HEK293 (cell line): ENCODE results near the gene CEP44.

Experiments
- CTCF ChIA-PET: fragments of 350-600 bp; formaldehyde crosslinking; extraction: SDS; loops from one replicate; lab custom pipeline; 2021; ENCODE audit warnings: antibody characterized with exemption; lab: Yijun Ruan, JAX
- POLR2A ChIA-PET: fragments of 300-600 bp; formaldehyde crosslinking; extraction: SDS; loops from one replicate; lab custom pipeline; 2020; ENCODE audit warnings: antibody characterized with exemption, inconsistent platforms; lab: Yijun Ruan, JAX
- H3K27ac ChIP-seq: fragments of 200-500 bp; sonication (Bioruptor generic); 2 replicates; pipeline ENCODE4 v1.5.1; 2014; ENCODE audit warnings: low read depth, low read length, control low read depth, inconsistent platforms; ENCODE audit errors: extremely low read depth
- H3K36me3 ChIP-seq, 2 experiments: fragments of 200-500 bp in 1 of 2; sonication (Bioruptor generic) in 1 of 2; 1 replicate in 1 of 2; 2 replicates in 1 of 2; pipeline ENCODE4 v1.5.1; 2014 to 2017; ENCODE audit warnings: inconsistent platforms in 2 of 2, low read length in 2 of 2; ENCODE audit not compliant: control insufficient read depth in 2 of 2, insufficient read depth in 1 of 2
- H3K4me1 ChIP-seq: fragments of 200-500 bp; sonication (Bioruptor generic); 2 replicates; pipeline ENCODE4 v1.5.1; 2014; ENCODE audit warnings: mild to moderate bottlenecking, low read length, inconsistent platforms; ENCODE audit not compliant: control insufficient read depth, insufficient read depth
- H3K4me3 ChIP-seq: 2 replicates; pipeline ENCODE4 v1.5.1; 2011; ENCODE audit warnings: low read depth, mild to moderate bottlenecking, control low read depth, low read length, moderate library complexity
- H3K9me3 ChIP-seq: fragments of 200-500 bp; sonication (Bioruptor generic); 2 replicates; pipeline ENCODE4 v1.5.1; 2014; ENCODE audit warnings: low read depth, low read length, inconsistent platforms; ENCODE audit not compliant: control insufficient read depth, insufficient read depth
- ATF2 ChIP-seq: fragments of 450-650 bp; formaldehyde crosslinking; IDR thresholded peaks from 2 replicates; pipeline ENCODE4 v1.5.1; 2016; ENCODE audit warnings: missing biosample characterization, missing genetic modification characterization, low read depth
- CTCF ChIP-seq: fragments of 450-650 bp; formaldehyde crosslinking; IDR thresholded peaks from 2 replicates; pipeline ENCODE4 v1.5.1; 2016; ENCODE audit warnings: missing biosample characterization, missing genetic modification characterization
- EGR2 ChIP-seq: fragments of 450-650 bp; formaldehyde crosslinking; IDR thresholded peaks from 2 replicates; pipeline ENCODE4 v1.5.1; 2016; ENCODE audit warnings: low read depth, missing biosample characterization, missing genetic modification characterization
- GLI2 ChIP-seq: fragments of 450-650 bp; formaldehyde crosslinking; IDR thresholded peaks from 2 replicates; pipeline ENCODE4; 2017; ENCODE audit warnings: missing biosample characterization, missing genetic modification characterization, low read depth, borderline replicate concordance
- GLI4 ChIP-seq: fragments of 450-650 bp; formaldehyde crosslinking; IDR thresholded peaks from 2 replicates; pipeline ENCODE4 v1.5.1; 2016; ENCODE audit warnings: missing biosample characterization, missing genetic modification characterization
- KLF1 ChIP-seq: fragments of 450-650 bp; formaldehyde crosslinking; IDR thresholded peaks from 2 replicates; pipeline ENCODE4 v1.5.1; 2016; ENCODE audit warnings: missing biosample characterization, missing genetic modification characterization
- KLF10 ChIP-seq: fragments of 450-650 bp; IDR thresholded peaks from 2 replicates; pipeline ENCODE4 v1.5.1; 2018; ENCODE audit warnings: missing biosample characterization, mild to moderate bottlenecking, missing genetic modification characterization
- KLF17 ChIP-seq: fragments of 450-650 bp; formaldehyde crosslinking; IDR thresholded peaks from 2 replicates; pipeline ENCODE4 v1.5.1; 2016; ENCODE audit warnings: missing biosample characterization, missing genetic modification characterization
- OSR2 ChIP-seq: fragments of 450-650 bp; formaldehyde crosslinking; IDR thresholded peaks from 2 replicates; pipeline ENCODE4 v1.5.1; 2016; ENCODE audit warnings: missing biosample characterization, missing genetic modification characterization
- ZBTB21 ChIP-seq: fragments of 450-650 bp; formaldehyde crosslinking; IDR thresholded peaks from 2 replicates; pipeline ENCODE4 v1.5.1; 2017; ENCODE audit warnings: missing biosample characterization, missing genetic modification characterization
- ZBTB6 ChIP-seq: fragments of 450-650 bp; formaldehyde crosslinking; IDR thresholded peaks from 2 replicates; pipeline ENCODE4 v1.5.1; 2017; ENCODE audit warnings: missing biosample characterization, missing genetic modification characterization
- ZBTB8A ChIP-seq: fragments of 450-650 bp; formaldehyde crosslinking; IDR thresholded peaks from 2 replicates; pipeline ENCODE4 v1.5.1; 2016; ENCODE audit warnings: missing biosample characterization, missing genetic modification characterization
- ZNF146 ChIP-seq: fragments of 450-650 bp; formaldehyde crosslinking; IDR thresholded peaks from 2 replicates; pipeline ENCODE4 v1.5.1; 2016; ENCODE audit warnings: missing biosample characterization, missing genetic modification characterization
- ZNF2 ChIP-seq: fragments of 450-650 bp; formaldehyde crosslinking; IDR thresholded peaks from 2 replicates; pipeline ENCODE4 v1.5.1; 2016; ENCODE audit warnings: missing biosample characterization, missing genetic modification characterization
- ZNF292 ChIP-seq: fragments of 450-650 bp; formaldehyde crosslinking; IDR thresholded peaks from 2 replicates; pipeline ENCODE4 v1.5.1; 2016; ENCODE audit warnings: low read depth, missing biosample characterization, missing genetic modification characterization, borderline replicate concordance
- ZNF433 ChIP-seq: fragments of 450-650 bp; formaldehyde crosslinking; IDR thresholded peaks from 2 replicates; pipeline ENCODE4 v1.5.1; 2016; ENCODE audit warnings: missing biosample characterization, missing genetic modification characterization, low read depth
- ZNF473 ChIP-seq: fragments of 450-650 bp; formaldehyde crosslinking; IDR thresholded peaks from 2 replicates; pipeline ENCODE4 v1.5.1; 2017; ENCODE audit warnings: missing biosample characterization, missing genetic modification characterization
- ZNF488 ChIP-seq: fragments of 450-650 bp; formaldehyde crosslinking; IDR thresholded peaks from 2 replicates; pipeline ENCODE4 v1.5.1; 2016; ENCODE audit warnings: missing biosample characterization, missing genetic modification characterization
- ZNF571 ChIP-seq: fragments of 450-650 bp; formaldehyde crosslinking; IDR thresholded peaks from 2 replicates; pipeline ENCODE4 v1.5.0; 2017; ENCODE audit warnings: missing biosample characterization, missing genetic modification characterization
- ZNF585B ChIP-seq: fragments of 450-650 bp; formaldehyde crosslinking; IDR thresholded peaks from 2 replicates; pipeline ENCODE4 v1.5.1; 2016; ENCODE audit warnings: missing biosample characterization, missing genetic modification characterization
- ZNF664 ChIP-seq: fragments of 450-650 bp; formaldehyde crosslinking; IDR thresholded peaks from 2 replicates; pipeline ENCODE4 v1.5.1; 2016; ENCODE audit warnings: missing biosample characterization, missing genetic modification characterization
- ZNF707 ChIP-seq: fragments of 450-650 bp; formaldehyde crosslinking; IDR thresholded peaks from 2 replicates; pipeline ENCODE4 v1.5.1; 2016; ENCODE audit warnings: missing biosample characterization, missing genetic modification characterization
- ZNF776 ChIP-seq: fragments of 450-650 bp; formaldehyde crosslinking; IDR thresholded peaks from 2 replicates; pipeline ENCODE4 v1.5.0; 2017; ENCODE audit warnings: missing biosample characterization, missing genetic modification characterization, borderline replicate concordance
- ZNF777 ChIP-seq: fragments of 450-650 bp; formaldehyde crosslinking; IDR thresholded peaks from 2 replicates; pipeline ENCODE4 v1.5.1; 2017; ENCODE audit warnings: missing biosample characterization, missing genetic modification characterization, borderline replicate concordance
- ZNF791 ChIP-seq: fragments of 450-650 bp; formaldehyde crosslinking; IDR thresholded peaks from 2 replicates; pipeline ENCODE4 v1.5.1; 2016; ENCODE audit warnings: missing biosample characterization, missing genetic modification characterization
- ZNF792 ChIP-seq: fragments of 450-650 bp; formaldehyde crosslinking; IDR thresholded peaks from 2 replicates; pipeline ENCODE4 v1.5.1; 2016; ENCODE audit warnings: missing biosample characterization, missing genetic modification characterization
- ZNF830 ChIP-seq: fragments of 450-650 bp; IDR thresholded peaks from 2 replicates; pipeline ENCODE4 v1.5.0; 2018; ENCODE audit warnings: missing biosample characterization, missing genetic modification characterization, low read depth, mild to moderate bottlenecking, moderate library complexity
- ZNF843 ChIP-seq: fragments of 450-650 bp; formaldehyde crosslinking; IDR thresholded peaks from 2 replicates; pipeline ENCODE4 v1.5.1; 2016; ENCODE audit warnings: missing biosample characterization, missing genetic modification characterization
- ZSCAN30 ChIP-seq: fragments of 450-650 bp; IDR thresholded peaks from 2 replicates; pipeline ENCODE4 v1.5.1; 2018; ENCODE audit warnings: missing biosample characterization, mild to moderate bottlenecking, missing genetic modification characterization, moderate library complexity

CEP44 gene

GRCh38 chr4:174262624-174263444 lies 20.9 kb upstream of the CEP44 start:
- Histone ChIP-seq H3K36me3 (no peaks in the 10 kb centered on the region), H3K27ac (no peak overlapping the region), H3K9me3 (no peaks in the 10 kb centered on the region), H3K4me3 (no peak overlapping the region), H3K4me1 (0 out of 2 replicates have a peak, but pooled peaks cover 5% of the 10 kb centered on the region)
- CTCF ChIA-PET: no interaction called here
- POLR2A ChIA-PET: no interaction called here
- TF ChIP-seq ZNF792 (tag by site-specific recombination) (no peak), ZNF292 (no peak), CTCF (tag by site-specific recombination) (no peak), GLI4 (no peak), OSR2 (tag by site-specific recombination) (no peak), ZNF2 (tag by site-specific recombination) (no peak), ZNF571 (tag by site-specific recombination) (no peak), ZBTB21 (tag by site-specific recombination) (no peak), ZNF585B (tag by site-specific recombination) (no peak), ZNF777 (tag by site-specific recombination) (no peak), ZNF791 (tag by site-specific recombination) (no peak), ZBTB6 (tag by site-specific recombination) (no peak), KLF1 (no peak), KLF10 (tag by site-specific recombination) (no peak), ZNF843 (tag by site-specific recombination) (no peak), ZBTB8A (tag by site-specific recombination) (no peak), GLI2 (no peak), ZNF433 (tag by site-specific recombination) (no peak), ZNF664 (tag by site-specific recombination) (no peak), ZSCAN30 (no peak)

- ChIA-PET CTCF (interaction anchor here (0.5 kb wide), 1 partner anchor 56 kb away, joined by 3 read pairs; no protein-coding TSS in a partner anchor), POLR2A (no interaction called here)
- no peak for TF ChIP-seq ZNF707 (tag by site-specific recombination)
- TF ChIP-seq ZNF473 (tag by site-specific recombination): no peak
- TF ChIP-seq ZNF488: no peak
- TF ChIP-seq ZNF830 (tag by site-specific recombination): no peak
- TF ChIP-seq ZBTB6 (tag by site-specific recombination): no peak
- TF ChIP-seq EGR2 (tag by site-specific recombination): no peak
- TF ChIP-seq ATF2 (tag by site-specific recombination): no peak
- TF ChIP-seq KLF17 (tag by site-specific recombination): no peak
- no peak for TF ChIP-seq ZNF776 (tag by site-specific recombination)
- no peak for TF ChIP-seq ZNF146 (tag by site-specific recombination)
Measured at GRCh38 chr4:174263445-174263736, 20.3 kb upstream of the CEP44 start.

More at GRCh38 chr4:174263445-174263736, 20.3 kb upstream of the CEP44 start:
- Histone ChIP-seq H3K36me3 (no peaks in the 10 kb centered on the region), H3K9me3 (no peaks in the 10 kb centered on the region), H3K4me1 (0 out of 2 replicates have a peak, but pooled peaks cover 5% of the 10 kb centered on the region), H3K27ac (no peak overlapping the region), H3K4me3 (no peak overlapping the region)
